Parathyroid adenoma (tissue), 2 donors: ENCODE results near the gene CDK2AP2.
"Not testable (repeated sequence)": the region's sequence is repeated elsewhere in the genome, so short reads cannot be mapped to it uniquely, and the experiment has no call there.

Source experiments
- H2AFZ ChIP-seq: fragments of 300-600 bp; sonication (generic); one replicate; pipeline ENCODE4 v1.7.0; 2017; ENCODE audit warnings: antibody characterized with exemption, mild to moderate bottlenecking
- H3K27ac ChIP-seq: fragments of 300-600 bp; sonication (generic); one replicate; pipeline ENCODE4 v1.7.0; 2017
- H3K27me3 ChIP-seq: fragments of 300-600 bp; sonication (generic); one replicate; pipeline ENCODE4 v1.7.0; 2017; ENCODE audit warnings: low read length; ENCODE audit not compliant: control insufficient read depth, insufficient read depth
- H3K36me3 ChIP-seq: fragments of 300-600 bp; sonication (generic); one replicate; pipeline ENCODE4 v1.7.0; 2017; ENCODE audit warnings: low read length; ENCODE audit not compliant: control insufficient read depth, insufficient read depth
- H3K4me1 ChIP-seq: fragments of 300-600 bp; sonication (generic); one replicate; pipeline ENCODE4 v1.7.0; 2017; ENCODE audit warnings: control low read depth
- H3K4me2 ChIP-seq: fragments of 300-600 bp; sonication (generic); one replicate; pipeline ENCODE4 v1.7.0; 2017; ENCODE audit warnings: low read length
- H3K4me3 ChIP-seq: fragments of 300-600 bp; sonication (generic); one replicate; pipeline ENCODE4 v1.7.0; 2017; ENCODE audit warnings: low read depth, low read length
- H3K79me2 ChIP-seq: fragments of 300-600 bp; sonication (generic); one replicate; pipeline ENCODE4 v1.7.0; 2017; ENCODE audit warnings: control low read depth
- H3K9ac ChIP-seq: fragments of 300-600 bp; sonication (generic); one replicate; pipeline ENCODE4 v1.7.0; 2017; ENCODE audit warnings: mild to moderate bottlenecking
- H3K9me3 ChIP-seq: fragments of 300-600 bp; sonication (generic); one replicate; pipeline ENCODE4 v1.7.0; 2017; ENCODE audit warnings: low read length; ENCODE audit not compliant: control insufficient read depth
- CTCF ChIP-seq: fragments of 300-600 bp; sonication (generic); IDR thresholded peaks from one replicate; pipeline ENCODE4 v1.7.0; 2017; ENCODE audit warnings: antibody characterized with exemption, mild to moderate bottlenecking
- donor health status: primary hyperparathyroidism.

CDK2AP2 gene

GRCh38 chr11:67468056-67468455 lies 39.9 kb downstream of the CDK2AP2 start:
- no peaks in the 10 kb centered on the region for H3K9me3 ChIP-seq
- H3K4me1 ChIP-seq, result no peaks in the 10 kb centered on the region
- no peak overlapping the region for H2AFZ ChIP-seq
- peak overlapping the region; percentile 75 for H3K4me2 ChIP-seq
- TF ChIP-seq CTCF, result no peak
- H3K27me3 ChIP-seq, result no peaks in the 10 kb centered on the region
- H3K36me3 ChIP-seq, result no peaks in the 10 kb centered on the region
- H3K9ac ChIP-seq, result no peak overlapping the region
- H3K79me2 ChIP-seq, result no peaks in the 10 kb centered on the region
- H3K27ac ChIP-seq, result peak overlapping the region; percentile 69
- peak overlapping the region; percentile 76 for H3K4me3 ChIP-seq

GRCh38 chr11:67466962-67467771 lies 40.8 kb downstream of the CDK2AP2 start:
- no peak overlapping the region for H3K9ac ChIP-seq
- no peak overlapping the region for H2AFZ ChIP-seq
- TF ChIP-seq CTCF, result no peak
- no peaks in the 10 kb centered on the region for H3K9me3 ChIP-seq
- H3K4me1 ChIP-seq, result no peaks in the 10 kb centered on the region
- no peaks in the 10 kb centered on the region for H3K36me3 ChIP-seq
- no peaks in the 10 kb centered on the region for H3K79me2 ChIP-seq
- peak overlapping the region; percentile 75 for H3K4me2 ChIP-seq
- H3K4me3 ChIP-seq, result no peak overlapping the region
- no peak overlapping the region for H3K27ac ChIP-seq
- H3K27me3 ChIP-seq, result no peaks in the 10 kb centered on the region

- Histone ChIP-seq H3K79me2 (no peaks in the 10 kb centered on the region), H3K36me3 (no peaks in the 10 kb centered on the region), H3K4me3 (no peak overlapping the region), H3K9me3 (no peaks in the 10 kb centered on the region), H3K27me3 (no peaks in the 10 kb centered on the region), H3K4me1 (no peaks in the 10 kb centered on the region), H3K9ac (no peak overlapping the region), H2AFZ (no peak overlapping the region), H3K27ac (no peak overlapping the region), H3K4me2 (no peak overlapping the region)
- TF ChIP-seq CTCF, result no peak
Measured at GRCh38 chr11:67466367-67466766, 41.6 kb downstream of the CDK2AP2 start.

GRCh38 chr11:67465530-67465929 lies 42.4 kb downstream of the CDK2AP2 start:
- not testable (repeated sequence) for H2AFZ ChIP-seq, H3K9me3 ChIP-seq, H3K4me1 ChIP-seq, H3K36me3 ChIP-seq, H3K79me2 ChIP-seq, H3K9ac ChIP-seq, H3K27me3 ChIP-seq, H3K27ac ChIP-seq
- peak overlapping the region; percentile 76 for H3K4me2 ChIP-seq
- peak overlapping the region; percentile 64 for H3K4me3 ChIP-seq

- no peaks in the 10 kb centered on the region for H3K9me3 ChIP-seq
- H3K4me2 ChIP-seq, result peak overlapping the region; percentile 76
- H3K27ac ChIP-seq, result peak overlapping the region; percentile 76
- no peak for TF ChIP-seq CTCF
- H3K79me2 ChIP-seq, result no peaks in the 10 kb centered on the region
- H3K4me3 ChIP-seq, result peak overlapping the region; percentile 64
- H3K4me1 ChIP-seq, result no peaks in the 10 kb centered on the region
- H2AFZ ChIP-seq, result peak overlapping the region; percentile 74
- H3K36me3 ChIP-seq, result no peaks in the 10 kb centered on the region
- no peaks in the 10 kb centered on the region for H3K27me3 ChIP-seq
- H3K9ac ChIP-seq, result no peak overlapping the region
Measured at GRCh38 chr11:67465189-67465510, 42.8 kb downstream of the CDK2AP2 start.
